GM21423 (cell line): Measurements from ENCODE around the gene CAPSL.
A peak's percentile ranks its signal among the peaks of the same experiment; 100 is the strongest.
"Not testable (repeated sequence)": the region's sequence is repeated elsewhere in the genome, so short reads cannot be mapped to it uniquely, and the experiment has no call there.

ENCODE experiments used
- ATAC-seq: cut with Tn5 transposase; IDR thresholded peaks from one replicate; pipeline ENCODE4 v1.9.1; 2021; ENCODE audit warnings: mild to moderate bottlenecking, moderate library complexity; ENCODE audit not compliant: unreplicated experiment

Gene CAPSL

GRCh38 chr5:35908814-35909213 is 29.6 kb downstream of the CAPSL start:
- ATAC-seq: no peak

GRCh38 chr5:35908228-35908627 is 30.2 kb downstream of the CAPSL start:
- no peak for ATAC-seq

GRCh38 chr5:35904443-35905132 is 33.8 kb downstream of the CAPSL start:
- peak; percentile 71 for ATAC-seq

DNA sequence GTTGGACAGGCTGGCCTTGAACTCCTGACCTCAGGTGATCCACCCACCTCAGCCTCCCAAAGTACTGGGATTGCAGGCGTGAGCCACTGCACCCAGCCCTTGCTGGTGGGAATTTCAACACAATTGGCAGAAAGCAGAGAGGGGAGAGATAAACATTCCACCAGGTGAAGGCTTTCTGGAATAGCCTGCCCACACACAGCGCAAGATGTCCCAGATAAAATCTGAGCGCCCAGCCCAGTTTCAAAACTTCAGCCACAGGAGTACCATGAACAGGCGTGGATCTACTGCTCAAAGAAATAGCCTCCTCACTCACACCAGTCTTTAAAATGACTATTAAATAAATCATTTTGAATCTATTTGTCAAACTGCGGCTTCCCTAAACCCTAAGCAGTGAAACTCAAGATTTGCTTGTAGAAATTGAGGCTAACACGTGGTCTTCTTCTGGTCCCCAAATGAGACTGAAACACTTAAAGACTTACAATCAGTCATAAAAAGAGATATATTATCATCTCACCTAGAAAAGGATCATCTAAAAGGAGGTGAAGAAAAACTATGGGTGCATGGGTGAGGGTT is 34.7 kb downstream of the CAPSL start:
- ATAC-seq: no peak

DNA sequence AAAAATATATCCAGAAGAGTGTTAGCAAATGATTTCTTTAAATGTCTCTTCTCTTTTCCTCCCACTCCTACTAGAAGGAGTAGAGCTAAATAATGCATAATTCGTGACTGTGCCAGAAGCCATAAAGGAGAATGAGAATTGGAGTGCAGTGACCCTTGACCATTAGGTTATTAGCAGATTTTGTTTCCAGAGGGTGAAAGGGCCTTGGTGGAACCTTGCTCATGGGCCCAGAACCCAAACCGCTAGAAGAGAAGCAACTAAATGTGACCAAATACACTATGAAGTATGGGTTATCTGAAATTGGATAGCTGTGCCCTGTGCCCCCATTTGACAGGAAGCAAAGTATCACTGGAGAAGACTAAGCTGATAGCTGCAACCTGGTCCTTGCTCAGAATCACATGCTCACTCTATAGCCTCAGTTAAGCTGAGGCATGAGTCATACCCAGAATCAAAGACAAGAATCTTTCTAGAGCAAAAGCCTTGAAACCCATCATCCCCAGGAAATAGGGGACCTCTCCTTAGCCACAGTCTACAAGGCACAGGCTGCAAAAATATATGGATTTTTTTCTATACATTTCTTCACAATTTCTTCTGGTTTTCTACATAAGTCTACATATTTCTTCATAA is 36.3 kb downstream of the CAPSL start:
- ATAC-seq: peak; percentile 45

DNA sequence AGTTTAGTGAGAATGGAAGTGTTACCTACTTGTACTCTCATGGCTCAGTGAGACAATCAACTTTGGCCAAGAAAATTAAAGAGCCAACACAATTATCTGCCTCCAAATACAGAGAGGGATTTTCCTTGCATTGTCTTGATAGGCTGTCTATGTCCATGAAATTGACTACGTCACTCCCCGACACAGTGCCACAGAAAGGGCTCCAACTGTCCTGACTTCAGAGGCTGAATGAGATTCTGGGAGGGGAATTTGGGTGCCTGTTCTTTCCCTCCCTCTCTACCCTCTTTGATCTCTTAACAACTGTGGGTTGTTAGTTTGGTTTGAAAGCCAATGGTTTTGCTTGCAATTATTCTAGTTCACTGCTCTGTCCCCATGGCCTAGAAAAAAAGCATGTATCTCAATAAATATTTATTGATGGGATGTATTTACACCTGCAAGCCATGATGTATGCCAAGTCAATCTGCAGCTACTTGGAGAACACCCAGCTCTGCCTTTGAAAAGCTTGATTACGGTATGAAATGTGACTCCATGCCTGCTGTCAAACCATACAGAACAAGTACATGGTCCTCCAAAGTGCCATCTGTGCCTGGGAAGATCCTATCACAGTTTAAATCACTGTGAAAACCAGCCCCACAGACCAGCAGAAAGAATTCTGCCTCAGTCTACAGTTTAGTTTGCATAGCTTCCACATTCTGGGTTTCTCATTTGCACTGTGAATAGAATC is 37.3 kb downstream of the CAPSL start:
- no peak for ATAC-seq

DNA sequence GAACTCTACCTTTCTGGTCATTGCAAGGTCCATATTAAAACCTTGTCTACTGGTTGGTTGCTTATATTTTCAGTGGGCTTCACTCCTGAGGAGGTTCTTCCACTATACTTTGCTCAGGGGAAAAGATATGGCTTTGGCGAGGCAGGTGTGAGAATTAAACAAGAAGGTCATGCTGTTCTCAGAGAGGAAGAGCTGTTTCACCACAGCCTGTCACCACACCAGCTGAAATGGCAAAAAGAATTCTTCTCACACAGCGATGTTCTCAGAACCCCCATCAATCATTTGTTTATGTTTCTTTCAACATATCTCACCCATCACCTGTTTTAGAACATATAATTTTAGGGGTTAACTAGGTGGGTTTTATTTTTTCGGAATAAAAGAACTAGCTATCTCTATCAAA is 38.6 kb downstream of the CAPSL start:
- ATAC-seq: no peak

- ATAC-seq: no peak
Measured at GRCh38 chr5:35898952-35899660, 39.3 kb downstream of the CAPSL start.

GRCh38 chr5:35894131-35894530 is 44.3 kb downstream of the CAPSL start:
- no peak for ATAC-seq

GRCh38 chr5:35892799-35893198 is 45.6 kb downstream of the CAPSL start:
- ATAC-seq: not testable (repeated sequence)

DNA sequence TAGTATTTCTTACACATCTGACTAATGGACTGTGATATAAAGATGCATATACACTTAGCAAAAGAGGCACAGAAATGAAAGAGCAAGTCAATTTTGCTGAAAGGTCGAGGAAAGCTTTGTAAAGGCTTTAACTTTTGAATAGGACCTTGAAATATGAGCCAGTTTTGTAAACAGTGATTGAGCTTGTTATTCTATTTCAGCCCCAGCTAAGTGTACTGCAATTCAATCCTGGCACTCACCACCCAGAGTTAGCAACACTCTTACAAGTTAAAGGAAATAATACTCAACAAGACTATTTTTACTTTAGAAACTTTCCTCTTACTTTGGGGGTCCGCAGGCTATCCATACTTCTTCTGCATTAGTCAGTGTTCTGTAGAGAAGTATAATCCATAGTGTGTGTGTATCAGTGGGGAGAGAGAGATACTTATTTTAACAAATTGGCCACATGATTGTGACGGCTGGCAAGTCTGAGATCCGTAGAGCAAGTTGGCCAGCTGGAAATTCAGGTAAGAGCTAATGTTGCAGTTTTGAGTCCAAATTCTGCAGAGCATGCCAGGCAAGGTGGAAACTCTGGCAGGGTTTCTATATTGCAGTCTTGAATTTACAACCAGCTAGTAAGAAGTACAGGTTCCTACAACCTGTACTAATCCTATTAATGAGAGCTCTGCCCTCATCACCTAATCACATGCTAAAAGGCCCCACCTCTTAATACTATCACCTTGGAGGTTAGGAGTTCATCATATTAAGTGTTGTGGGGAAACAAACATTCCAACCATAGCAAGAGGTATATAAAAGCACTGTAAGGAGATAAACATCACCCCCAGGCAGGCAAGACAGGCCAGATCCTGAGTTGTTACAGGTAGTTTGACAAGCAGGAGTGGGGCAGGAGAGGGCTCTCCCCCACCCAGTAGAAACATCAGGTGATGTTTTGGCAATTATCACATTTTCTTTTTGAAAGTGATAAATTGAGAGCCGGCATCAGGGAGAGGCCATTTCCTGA is 48.1 kb downstream of the CAPSL start:
- no peak for ATAC-seq

GRCh38 chr5:35887321-35888100 is 50.9 kb downstream of the CAPSL start:
- no peak for ATAC-seq

- no peak for ATAC-seq
Measured at GRCh38 chr5:35886381-35886780, 52.0 kb downstream of the CAPSL start.

- ATAC-seq: peak; percentile 18
Measured at GRCh38 chr5:35884773-35885172, 53.6 kb downstream of the CAPSL start.

- peak; percentile 70 for ATAC-seq
Measured at GRCh38 chr5:35884191-35884769, 54.1 kb downstream of the CAPSL start.

- no peak for ATAC-seq
Measured at GRCh38 chr5:35881758-35882157, 56.7 kb downstream of the CAPSL start.

DNA sequence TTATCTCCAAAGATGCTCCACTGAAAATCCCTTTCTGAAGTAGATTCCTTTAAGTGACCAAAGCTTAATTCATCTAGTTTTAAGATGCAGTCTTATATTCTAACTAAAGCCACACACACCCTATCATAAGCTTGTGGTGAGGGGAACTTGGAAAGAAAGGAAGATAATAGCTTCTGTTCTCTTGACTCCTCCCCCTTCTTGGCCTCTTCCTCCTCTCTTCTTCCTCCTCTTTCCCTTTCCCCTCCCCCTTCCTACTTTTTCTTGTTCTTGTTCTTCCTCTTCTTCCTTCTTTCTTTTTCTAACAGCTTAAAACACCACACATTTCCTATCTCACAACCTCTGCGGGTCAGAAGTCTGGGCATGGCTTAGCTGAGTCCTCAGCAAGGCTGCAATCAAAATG is 58.3 kb downstream of the CAPSL start:
- ATAC-seq: no peak

- no peak for ATAC-seq
Measured at GRCh38 chr5:35879649-35880048, 58.8 kb downstream of the CAPSL start.

DNA sequence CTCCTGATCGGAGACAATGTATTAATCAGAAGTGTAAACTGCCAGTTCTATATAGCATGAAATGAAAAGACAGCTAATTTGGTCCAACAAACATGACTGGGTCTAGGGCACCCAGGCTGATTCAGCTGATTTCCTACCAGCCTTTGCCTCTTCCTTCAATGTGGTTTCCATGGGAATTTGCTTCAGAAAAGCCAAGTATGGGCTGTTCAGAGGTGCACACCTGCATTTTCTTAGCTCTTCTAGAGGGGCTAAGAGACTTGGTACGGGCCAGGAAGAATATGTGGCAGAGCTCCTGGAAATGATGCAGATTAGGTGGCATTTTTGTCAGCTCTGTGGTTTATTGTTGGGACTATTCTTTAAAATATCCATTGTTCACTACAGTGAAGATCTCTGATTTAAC is 59.3 kb downstream of the CAPSL start:
- ATAC-seq: no peak
